COLO668 (cell line): ENCODE measurements around the gene SPNS3.

Source experiments
- DNase-seq: peaks from one replicate; lab custom pipeline; 2025; ENCODE audit not compliant: unreplicated experiment; lab: John Stamatoyannopoulos, UW

The SPNS3 gene

GRCh38 chr17:4487820-4488716, 54.3 kb downstream of the SPNS3 start:
- DNase-seq, result no peak

GRCh38 chr17:4488989-4489595, 55.4 kb downstream of the SPNS3 start:
- DNase-seq, result no peak

GRCh38 chr17:4490109-4490591, 56.4 kb downstream of the SPNS3 start:
- DNase-seq, result no peak

- no peak for DNase-seq
Observed at GRCh38 chr17:4490637-4491061, 56.9 kb downstream of the SPNS3 start.

DNA sequence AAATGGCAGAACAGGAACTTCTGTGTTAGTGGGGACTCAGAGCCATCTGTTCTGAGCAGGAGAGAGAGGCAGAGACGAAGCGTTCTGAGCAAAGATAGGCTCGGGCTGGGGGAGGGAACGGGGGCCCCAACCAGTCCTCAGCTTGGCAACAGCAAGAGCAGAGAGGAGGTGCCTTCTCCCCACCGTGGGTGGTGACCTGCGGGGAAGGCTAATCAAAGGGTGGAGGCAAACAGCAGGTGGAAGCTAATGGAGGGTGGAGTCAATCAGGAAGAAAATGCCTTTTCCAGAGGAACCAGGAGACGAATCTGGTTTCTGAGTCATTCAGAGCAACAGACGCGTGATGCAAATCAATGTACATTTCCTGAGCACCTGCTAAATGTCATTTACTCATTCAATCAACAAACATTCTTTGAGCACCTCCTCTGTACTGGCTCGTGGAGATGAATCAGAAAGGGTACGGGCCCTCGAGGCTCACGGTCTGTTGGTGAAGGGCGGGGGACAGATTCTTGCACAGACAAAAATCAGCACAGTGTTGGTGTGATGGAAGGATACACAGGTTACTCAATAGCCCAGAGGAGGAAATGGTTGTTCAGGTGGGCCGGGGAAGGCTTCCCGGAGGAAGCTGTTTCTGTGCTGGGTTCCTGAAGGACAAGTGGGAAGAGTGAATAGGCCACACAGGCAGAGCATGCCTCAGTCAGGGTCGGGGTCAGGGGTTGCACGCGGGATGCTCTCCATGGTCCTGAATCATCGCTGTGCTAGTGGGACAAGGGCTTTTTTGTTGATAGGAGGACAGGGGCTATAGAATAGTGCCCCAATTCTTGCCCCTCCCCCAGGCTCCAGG, 59.2 kb downstream of the SPNS3 start:
- peak; percentile 44 for DNase-seq

DNA sequence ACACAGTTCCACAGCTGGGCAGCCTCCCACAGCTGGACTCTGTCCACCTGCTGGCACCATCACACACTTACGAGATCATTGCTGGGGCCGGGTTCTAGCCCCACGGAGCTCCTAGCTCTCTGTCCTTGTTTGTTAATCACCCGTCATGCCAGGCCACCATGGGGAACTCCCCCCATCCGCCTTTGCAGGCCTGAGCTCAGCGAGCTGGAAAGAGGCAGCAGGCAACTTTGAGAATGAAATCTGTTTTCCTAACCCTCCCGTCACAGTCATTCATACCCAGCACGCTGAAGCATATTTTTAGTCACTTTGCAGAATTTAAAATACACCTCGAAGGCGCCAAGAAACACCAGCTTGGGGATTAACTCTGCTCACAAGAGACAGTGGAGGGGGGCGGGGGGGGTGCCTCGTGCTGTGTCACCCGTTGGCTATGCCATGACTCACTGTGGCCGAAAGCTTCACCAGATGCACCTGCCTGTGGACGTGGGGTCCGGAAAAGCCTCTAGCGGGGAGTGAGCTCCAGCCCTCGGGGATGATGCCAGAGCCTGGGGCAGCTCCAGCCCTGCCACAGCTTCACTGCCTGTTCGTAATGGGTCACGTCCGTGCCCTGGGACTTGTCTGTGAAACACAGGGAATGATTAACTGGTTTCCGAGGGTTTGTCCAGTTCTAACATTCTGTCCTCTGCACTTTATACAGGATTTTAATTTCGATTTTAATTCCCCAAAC, 63.5 kb downstream of the SPNS3 start:
- peak; percentile 48 for DNase-seq

DNA sequence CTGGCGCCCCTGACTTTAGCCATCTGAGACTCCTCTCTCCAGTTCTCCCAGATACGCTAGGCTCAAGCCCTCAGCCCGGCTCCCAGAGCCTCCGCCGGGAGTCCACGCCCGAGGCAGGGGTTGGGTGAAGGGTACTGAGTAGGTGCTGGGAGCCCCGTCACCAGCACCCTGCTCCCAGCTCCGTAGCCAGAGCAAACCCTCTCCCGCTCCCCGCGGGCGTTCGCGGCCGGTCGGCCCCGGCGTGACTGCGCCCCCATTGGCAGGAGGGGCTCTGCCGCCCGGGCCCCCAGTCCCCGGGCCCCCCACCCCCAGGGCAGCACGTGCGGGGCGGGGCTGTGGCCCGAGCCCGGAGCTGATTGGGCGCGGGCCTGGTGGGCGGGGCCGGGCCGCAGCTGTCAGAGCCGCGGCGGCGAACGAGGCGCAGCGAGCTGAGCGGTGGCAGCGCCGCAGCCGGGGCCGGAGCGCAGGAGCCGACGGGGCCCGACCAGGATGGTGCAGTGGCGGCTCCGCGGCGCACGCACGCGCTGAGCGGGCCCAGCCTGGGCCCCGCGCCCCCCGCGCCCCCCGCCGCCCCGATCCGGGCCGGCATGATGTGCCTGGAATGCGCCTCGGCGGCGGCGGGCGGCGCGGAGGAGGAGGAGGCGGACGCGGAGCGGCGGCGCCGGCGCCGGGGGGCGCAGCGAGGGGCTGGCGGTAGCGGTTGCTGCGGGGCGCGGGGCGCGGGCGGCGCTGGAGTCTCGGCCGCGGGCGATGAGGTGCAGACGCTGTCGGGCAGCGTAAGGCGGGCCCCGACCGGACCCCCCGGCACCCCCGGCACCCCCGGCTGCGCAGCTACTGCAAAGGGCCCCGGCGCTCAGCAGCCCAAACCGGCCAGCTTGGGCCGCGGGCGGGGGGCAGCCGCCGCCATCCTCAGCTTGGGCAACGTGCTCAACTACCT, 65.0 kb downstream of the SPNS3 start, which contains the start of gene SPNS2:
Gene SPNS2 (plus strand): TSS at position 421 of the 937 bp plus-strand sequence. CDS start 167 bp downstream, at position 588.
- peak; percentile 69 for DNase-seq

GRCh38 chr17:4499431-4500190, 65.9 kb downstream of the SPNS3 start:
- DNase-seq, result peak; percentile 33

- no peak for DNase-seq
Observed at GRCh38 chr17:4500191-4500571, 66.4 kb downstream of the SPNS3 start.

DNA sequence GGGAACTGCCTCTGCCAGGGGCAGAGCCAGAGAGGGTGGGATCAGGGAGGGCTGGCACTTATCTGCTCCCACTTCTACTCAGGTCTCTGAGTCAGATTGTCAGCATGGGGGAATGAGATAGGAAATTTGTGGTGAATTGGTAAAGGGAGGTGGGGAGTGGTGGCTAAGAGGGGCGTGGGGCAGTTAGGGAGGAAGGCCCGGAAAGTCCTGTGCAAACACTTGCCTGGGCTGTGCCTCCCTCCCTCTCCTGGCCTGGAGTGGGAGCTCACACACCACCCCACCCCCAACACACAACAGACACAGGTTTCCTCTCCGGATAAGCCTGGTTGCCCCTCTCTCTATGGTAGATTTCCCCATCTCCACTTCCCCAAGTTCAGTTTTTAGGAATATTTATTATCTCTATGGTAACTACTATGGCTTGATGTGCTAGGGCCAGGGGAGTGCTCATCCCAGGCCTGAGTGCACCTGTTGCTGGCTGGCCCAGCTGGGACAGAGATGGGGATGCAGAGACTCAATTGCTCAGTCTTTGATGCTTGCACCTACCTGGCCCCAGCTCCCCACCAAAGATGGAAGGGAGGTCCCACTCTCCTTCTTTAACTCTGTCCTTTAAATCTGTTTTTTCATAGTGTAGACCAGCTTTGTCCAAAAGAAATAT, 67.7 kb downstream of the SPNS3 start:
- DNase-seq, result peak; percentile 15

- DNase-seq, result no peak
Observed at GRCh38 chr17:4502466-4503154, 68.9 kb downstream of the SPNS3 start.

DNA sequence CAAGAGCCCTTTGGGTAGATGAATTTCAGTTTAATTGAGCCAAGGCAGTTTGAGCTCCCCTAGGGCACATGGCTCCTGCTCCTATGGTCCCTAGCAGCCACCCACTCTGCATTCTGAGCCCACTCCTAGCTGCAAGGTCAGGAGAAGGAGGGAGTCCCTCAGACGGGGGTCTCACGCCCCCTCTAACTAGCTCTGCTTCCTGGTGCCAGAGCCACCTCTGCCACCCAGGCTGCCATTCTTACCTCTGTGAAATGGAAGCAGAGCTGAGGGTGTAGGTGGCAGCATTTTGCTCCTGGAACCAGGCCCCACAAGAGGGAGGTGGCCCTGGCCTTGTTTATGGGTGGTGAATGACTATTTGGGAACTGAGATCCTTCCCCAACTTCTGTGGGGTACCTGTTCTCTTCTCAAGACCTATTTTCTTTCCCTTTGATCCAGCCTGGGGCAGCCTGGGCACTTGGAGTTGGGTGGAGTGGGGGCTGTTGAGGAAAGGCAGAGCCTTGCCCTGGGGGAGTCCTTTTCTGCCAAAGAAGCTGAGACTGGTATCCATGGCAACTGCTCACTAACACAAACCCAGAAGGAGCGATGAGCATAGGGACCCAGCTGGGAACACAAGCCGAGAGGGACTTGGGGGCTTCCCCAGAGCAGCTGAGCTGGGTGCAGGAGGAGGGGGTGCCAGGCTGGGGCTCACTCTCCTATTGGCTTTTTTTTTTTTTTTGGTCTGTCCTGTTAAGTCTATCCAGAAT, 69.7 kb downstream of the SPNS3 start:
- no peak for DNase-seq

DNA sequence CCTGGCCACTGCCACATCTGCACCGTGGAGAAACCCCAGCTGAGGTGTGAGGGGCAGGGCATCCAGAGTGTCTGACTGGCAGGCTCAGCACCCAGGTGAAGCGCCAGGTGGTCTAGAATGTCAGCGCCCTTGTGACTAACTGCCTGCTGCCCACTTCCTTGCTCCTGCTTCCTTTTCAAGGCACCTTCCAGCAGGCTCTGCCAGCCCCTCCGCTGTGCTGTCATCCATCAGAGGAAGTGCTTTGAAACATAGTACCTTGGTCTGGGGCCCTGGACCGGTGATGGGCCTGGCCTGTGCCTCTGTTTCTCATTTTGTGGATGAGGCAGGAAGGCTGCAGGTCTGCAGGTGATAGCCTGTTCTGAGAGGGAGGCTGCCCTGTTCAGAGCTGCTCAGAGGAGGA, 70.4 kb downstream of the SPNS3 start:
- peak; percentile 11 for DNase-seq

DNA sequence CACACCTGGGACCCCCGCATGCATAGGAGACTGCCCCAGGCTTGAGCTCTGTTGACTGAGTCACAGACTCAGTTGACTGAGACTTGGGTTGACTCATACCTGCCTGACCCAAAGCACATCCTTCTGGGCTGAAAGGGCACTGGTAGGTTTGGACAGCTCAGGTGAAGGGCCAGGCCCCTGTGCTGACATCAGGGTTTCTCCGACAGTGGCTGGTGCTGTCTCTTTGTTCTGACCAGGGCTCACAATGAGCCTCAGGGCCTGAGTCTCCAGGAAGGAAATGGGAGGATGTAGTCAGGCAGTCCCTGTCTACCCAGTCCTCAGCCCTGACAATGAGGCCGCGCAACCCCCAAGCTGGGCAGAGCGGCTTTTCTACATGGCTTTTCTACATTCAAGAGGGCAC, 71.4 kb downstream of the SPNS3 start:
- no peak for DNase-seq

- DNase-seq, result no peak
Observed at GRCh38 chr17:4506175-4506813, 72.6 kb downstream of the SPNS3 start.

- DNase-seq, result no peak
Observed at GRCh38 chr17:4506892-4507291, 73.2 kb downstream of the SPNS3 start.
